Activated gamma-delta T cell treated with Interleukin-2 at 50 U/mL for 16 hours (primary cell): ENCODE data around the gene HRH1.
"Not testable (repeated sequence)": the region's sequence is repeated elsewhere in the genome, so short reads cannot be mapped to it uniquely, and the experiment has no call there.

Experiments used
- DNase-seq: peaks from one replicate; pipeline ENCODE4 v3.0.0-alpha.2; 2020

The HRH1 gene

DNA sequence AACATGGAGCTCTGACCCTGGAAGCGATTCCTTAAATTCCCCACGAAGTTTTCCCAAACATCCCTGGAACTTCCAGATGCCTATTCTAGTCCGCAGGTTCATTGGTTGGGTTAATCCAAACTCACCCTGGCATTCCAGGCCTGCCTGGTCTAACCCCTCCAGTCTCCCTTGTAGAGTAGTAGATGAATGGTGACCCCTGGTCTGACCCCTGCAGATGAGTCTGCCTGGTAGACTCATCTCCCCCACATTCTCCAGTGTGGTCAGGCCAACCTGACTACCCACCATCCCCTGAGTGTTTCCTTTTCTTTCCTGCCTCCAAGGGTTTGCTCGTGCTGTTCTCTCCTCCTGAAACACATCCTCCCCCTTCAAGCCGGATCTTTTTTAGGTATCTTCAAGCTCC is 10.8 kb upstream of the HRH1 start:
- DNase-seq: no peak

DNA sequence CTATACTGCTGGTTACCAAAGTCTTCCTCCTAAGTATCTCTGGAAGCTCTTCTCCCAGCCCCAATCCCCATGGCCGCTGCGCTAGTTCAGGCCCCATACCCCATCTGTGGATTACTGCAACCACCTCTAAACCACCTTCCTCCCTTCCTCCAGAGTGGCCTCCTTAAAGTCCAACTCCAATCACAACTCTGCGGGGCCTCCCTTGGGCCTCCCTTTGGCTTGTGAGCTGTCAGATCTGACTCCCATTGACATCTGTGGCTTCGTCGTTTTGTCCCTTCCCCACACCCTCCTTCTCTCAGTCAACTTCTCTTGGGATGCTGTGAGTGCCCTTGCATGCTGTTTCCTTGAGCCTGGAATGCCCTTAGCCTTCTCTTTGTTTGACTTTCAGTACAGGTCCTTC is 9.3 kb upstream of the HRH1 start:
- DNase-seq: no peak

DNA sequence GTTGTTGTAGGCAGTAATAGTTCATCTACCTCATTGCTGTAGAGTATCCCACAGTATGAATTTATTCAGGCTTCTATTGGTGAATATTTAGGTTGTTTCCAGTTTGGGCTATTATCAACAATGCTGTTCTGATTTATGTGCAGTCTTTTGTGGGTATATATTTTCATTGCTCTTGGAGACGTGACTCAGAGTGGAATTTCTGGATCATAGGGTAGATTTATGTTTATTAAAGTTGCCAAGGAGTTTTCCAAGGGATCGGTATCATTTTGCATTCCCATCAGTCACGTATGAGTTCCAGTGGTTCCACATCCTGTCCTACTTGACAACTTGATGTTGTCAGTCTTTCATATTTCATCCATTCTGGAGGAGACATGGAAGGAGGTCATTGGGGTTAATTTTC is 8.4 kb upstream of the HRH1 start:
- DNase-seq: no peak

DNA sequence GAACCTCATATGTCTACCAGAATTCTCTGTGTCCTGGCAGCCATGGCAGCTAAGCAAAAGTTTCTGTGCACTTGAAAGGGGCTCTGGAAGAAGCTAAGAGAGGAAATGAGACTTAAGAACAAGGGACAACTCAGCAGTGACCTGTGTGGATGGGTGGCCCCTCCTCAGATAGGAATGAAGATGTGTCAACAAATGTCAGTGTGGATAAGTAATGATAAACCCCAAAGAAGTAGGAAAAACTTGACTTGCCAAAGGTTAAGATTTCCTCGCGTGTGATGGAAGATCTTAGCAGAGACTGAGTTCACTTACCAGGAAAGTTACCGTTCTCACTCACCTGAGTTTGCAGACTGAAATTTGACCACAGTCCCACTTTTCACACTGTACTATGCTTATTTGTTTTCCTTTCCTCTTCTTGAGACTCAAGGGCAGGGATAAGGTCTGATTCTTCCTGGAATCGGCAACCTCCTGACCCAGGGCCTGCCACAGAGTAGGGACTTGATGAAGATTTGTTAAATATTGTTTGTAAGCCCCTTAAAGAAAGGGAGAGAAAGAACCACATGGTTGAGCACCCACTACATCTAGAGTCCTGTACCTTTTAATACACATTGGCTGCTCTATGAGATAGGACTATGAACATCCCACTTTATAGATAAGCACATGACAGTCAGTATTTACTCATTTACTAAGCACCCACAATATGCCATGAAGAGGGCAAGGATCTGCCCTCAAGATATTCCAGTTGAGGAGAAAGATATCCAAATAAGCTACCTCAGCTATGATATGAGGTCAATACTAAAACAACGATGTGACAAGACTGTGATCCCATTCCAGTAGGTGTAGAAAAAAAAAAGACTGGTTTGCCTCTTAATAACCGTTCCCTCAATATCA is 7.3 kb upstream of the HRH1 start:
- DNase-seq: no peak

DNA sequence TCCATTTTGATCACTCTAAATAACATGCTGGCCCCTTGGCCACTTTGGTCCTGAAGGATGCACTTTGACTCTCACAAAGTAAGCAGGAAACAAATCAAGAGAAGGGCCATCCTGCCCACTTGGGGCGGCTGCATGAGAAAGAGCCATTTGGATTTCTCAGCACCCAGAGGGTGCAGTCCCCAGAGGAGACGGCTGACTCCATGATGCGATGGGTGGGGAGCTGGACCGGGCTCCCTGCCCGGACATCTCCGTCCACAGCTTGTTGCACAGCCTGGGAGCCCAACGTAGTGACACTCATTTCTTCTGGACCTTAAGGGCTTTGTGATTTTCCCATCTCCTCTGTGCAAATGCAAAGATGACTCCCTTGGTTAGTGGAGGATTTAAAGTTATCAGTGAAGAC is 4.0 kb upstream of the HRH1 start:
- DNase-seq: no peak

DNA sequence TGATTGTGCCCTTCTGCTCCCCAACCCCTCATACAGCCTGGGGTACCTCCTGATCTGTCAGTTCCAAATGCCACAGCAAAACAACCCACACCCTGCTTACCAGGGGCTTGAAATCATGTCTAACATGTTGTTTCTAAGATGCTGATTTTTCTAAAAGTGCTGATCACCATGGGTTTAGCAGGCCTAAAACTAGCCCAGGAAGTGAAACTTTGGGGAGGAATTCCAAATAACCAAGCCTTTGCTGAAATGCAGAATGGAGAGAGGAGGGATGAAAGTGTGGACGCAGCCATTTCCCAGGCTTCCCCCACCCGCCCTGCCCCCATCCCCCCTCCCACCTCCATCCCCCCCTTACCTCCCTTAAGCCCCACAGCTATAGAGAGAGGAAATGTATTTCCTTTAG is 2.0 kb upstream of the HRH1 start:
- no peak for DNase-seq

DNA sequence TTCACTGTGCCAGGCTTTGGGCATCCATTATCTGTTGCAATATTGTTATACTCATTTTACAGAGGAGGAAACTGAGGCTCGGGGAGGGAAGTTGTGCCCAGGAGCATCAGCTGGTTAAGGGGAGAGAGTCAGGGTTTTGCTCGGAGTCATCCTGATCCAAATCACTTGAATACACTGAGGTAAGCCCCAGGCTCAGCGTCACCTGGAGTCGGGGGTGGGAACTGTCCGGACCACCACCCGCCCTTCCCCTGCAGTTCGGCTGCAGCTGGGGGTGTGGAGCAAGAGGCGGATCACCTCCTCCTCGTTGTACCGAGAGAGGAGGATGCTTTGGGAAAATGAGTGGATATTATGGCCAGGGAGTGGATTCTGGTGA is 646 bp downstream of the HRH1 start:
- DNase-seq: no peak

DNA sequence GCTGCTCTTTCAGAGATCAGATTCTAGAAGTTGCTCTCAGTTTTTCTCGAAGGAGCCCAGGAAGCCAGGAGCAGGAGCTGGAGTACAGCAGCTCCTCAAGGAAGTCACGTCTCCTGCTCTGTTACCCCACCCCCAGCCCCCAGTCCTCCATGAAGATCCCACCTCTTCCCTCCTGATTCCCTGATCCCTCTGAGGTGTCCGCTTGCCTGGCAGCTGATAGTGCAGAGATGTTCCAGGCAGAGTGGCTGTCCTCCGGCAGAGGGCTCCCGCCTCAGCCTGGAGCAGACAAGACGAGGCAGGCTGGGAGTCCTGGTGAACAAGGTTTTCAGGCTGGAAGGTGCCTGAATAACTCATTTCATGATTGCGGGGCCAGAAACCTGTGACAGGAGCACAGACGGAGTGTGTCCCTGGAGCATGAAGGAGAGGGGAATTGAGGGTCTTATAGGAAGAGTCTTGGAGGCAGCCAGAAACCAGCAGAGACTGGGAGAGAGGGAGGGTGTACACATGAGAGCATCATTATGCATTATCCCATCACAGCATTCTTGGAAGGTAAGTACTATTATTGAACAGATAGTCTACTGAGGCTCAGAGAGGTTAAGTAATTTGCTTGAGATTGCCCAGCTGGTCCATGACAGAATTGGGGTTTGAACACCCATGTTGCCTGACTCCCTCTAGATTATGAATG is 1.2 kb downstream of the HRH1 start:
- DNase-seq: no peak

DNA sequence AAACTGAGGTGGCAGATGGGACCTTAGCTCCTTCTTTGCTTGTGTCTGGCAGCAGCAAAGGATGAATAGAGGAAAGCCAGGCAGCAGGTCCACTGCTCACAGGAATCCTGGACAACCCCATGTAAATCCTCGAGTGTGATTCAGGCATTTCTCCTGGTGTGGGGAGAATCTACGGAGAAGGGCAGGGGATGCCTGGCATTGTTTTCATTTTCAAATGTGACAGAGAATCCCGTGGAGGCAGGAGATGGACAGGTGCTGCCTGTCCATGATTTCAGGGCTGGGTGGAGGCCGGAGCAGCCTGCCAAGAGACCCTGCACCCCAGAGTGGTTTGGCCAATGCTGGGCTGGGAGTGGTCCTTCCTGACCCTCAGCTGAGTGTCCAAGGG is 1.7 kb downstream of the HRH1 start:
- DNase-seq: no peak

DNA sequence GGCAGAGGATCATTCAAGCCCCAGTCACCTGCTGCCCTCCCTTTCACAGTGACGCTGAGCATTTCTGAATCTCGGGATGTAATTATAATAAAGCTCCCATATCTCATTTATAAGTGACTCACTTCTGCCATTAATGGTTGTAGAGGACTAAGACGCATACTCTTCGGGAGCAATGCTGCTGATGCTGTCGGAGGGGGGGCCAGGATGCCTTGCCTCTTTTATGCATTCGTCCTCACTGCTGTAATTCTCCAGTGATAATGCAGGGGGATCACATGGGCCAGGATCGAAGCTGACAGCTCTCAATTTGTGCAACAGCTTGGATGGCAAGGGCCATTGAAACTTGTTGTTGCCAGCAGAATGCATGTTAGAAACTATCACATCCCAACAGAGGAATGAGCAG is 3.1 kb downstream of the HRH1 start:
- DNase-seq: no peak

DNA sequence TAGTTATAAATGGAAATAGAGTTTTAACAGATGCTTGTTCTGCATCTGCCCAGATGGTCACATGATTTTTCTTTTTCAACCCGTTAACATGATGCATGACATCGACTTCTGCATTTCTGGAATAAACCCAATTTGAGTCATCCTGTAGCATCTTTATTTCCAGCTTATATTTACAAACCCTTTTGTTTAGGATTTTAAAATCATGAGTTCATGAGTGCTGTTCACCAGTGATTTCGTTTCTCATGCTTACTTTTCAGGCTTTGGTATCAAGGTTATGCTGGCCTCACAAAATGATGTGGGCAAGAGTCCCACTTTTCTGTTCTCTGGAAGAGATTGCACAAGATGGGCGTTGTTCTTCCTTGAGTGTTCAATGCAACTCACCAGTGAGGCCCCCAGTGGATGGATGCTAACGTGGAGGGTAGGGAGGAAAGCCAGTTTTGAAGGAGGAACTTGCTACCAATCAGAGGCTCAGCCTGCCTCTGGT is 5.2 kb downstream of the HRH1 start:
- no peak for DNase-seq

DNA sequence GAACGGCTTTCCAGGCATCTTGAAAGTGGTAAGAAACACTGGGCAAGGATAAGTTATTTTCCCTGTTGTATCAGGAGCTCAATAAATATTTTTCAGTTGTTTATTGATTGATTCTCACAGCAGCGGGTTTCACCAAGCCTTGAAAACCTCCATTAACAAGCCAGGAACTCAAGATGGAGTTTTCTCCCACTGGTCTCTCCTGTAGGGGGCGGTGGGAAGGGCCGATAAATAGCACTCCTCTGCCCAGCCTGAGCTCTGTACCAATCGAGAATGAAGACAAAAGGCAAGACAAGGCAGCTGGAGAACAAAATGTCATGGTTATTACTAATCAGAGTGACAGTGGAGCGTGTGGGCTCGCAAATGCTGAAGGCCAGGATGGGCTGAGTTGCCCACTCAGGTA is 7.4 kb downstream of the HRH1 start:
- no peak for DNase-seq

DNA sequence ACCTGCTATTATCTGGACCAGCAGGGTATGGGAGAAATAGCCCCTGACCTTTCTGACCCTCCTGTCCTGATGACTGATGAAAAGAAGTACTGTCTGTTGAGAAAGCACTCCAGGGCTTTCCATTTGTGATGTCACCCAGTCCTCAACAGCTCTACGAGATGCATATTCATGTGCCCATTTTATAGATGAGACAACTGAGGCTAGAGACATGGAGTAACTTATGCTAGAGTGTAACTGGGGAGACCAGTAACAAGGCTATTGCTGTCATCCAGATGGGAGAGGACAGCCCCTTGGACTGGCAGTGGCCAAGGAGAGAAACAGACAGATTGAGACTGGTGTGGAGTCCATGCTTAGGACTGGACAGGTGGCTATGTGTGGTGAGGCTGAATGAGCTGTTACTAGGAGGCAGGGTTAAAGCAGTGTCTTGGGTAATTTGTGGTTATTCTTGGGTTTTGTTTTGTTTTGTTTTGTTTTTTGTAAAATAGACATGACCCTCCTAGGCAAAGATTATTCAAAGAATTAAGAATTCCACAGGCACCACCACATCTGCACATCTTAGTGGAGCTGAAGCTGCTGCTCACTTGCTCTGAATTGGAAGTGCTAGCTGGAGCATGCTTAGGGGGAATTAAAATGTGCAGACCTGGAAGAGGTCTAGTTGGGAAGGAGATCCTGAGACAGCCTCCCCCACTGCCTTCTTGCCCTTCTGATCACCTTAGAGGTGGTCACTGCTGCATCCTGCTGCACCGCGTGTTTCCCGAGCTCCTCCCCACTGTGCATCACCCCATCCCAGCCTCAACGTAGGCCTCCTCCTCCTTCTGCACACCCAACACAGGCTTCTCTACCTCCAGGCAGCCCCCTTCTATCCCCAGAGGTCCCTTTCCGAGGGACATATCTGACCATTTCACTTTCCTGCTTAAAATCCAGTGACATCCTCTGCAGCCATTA is 8.4 kb downstream of the HRH1 start:
- DNase-seq: no peak

DNA sequence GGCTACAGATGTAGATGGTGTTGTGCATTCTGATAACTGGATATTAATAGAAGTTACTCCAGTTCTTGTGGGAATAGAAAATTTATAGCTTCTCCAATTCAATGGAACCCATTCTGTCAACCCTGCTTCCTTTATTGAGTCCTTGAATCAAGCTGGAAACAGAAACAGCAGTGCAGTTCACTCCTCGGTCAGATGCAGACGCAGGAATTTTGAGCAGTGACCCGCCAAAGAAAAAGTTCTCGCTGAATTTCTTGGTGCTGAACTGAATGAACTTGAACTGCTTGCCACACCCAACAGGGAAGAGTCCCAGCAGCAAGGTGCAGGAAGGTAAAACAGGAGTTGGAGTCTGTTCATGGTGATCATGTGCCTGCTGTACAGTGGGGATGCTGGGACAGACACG is 10.3 kb downstream of the HRH1 start:
- DNase-seq: no peak

DNA sequence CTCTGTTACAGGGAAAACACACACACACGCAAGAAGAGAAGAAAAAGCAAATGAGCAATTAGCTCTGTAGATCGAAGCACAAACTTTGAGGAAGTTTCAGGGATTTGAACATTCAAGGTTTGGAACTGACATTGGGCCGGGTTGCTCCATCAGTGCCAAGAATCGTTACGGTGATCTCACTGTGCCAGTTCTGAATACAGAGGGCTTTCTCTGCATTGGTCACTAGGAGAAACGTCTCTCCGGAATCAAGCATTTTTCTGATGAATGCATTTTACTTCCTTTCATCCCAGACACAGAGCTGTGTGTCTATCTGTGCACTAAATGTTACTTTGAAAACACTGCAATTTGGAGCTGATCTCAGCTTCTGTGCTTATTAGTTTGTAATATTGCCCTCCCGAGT is 11.2 kb downstream of the HRH1 start:
- DNase-seq: no peak

DNA sequence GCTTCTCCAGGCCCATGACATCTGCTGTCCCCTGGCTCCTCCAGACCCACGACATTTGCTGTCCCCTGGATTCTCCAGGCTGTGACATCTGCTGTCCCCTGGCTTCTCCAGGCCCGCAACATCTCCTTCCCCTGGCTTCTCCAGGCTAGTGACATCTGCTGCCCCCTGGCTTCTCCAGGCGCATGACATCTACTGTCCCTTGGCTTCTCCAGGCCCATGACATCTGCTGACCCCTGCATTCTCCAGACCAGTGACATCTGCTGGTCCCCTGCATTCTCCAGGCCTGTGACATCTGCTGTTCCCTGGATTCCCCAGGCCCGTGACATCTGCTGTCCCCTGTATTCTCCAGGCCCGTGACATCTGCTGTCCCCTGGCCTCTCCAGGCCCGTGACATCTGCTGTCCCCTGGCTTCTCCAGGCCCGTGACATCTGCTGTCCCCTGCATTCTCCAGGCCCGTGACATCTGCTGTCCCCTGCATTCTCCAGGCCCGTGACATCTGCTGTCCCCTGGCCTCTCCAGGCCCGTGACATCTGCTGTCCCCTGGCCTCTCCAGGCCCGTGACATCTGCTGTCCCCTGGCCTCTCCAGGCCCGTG is 12.6 kb downstream of the HRH1 start:
- not testable (repeated sequence) for DNase-seq

DNA sequence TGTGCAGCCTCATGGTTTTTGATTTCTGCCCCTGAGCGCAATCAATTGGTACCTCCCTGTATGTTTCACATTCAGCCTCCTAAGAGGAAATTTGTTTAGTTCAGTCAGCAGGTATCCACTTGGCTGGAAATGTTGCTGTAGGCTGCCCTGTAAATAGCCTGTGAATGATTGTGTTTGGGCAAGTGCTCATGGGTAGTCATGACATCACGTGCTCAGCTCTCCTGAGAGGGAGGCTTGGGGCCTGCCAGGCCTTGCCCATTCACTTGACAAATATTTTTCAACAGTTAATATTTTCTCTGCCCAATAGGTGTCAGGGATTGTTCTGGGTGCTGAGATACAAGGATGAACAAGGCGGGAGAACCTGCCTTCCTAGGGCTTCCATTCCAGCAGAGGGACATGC is 13.3 kb downstream of the HRH1 start:
- DNase-seq: no peak

DNA sequence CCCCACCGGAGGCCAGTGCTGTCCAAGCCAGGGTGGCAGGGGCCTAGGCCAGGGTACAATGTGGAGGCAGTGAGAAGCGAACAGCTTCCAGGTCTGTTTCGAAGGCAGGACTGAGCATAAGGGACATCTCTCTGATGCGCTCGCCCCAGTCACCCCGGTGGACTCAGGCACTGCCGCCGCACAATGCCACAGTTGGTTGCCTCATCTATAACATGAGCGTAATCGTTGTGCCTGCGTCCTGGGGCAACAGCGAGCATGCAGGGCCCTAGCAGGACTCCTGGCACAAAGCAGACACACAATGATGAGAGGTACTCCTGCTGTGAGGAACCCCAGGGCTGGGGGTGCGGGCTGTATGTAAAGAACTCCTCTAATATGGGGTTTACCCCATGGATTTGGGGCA is 14.1 kb downstream of the HRH1 start:
- DNase-seq: no peak

DNA sequence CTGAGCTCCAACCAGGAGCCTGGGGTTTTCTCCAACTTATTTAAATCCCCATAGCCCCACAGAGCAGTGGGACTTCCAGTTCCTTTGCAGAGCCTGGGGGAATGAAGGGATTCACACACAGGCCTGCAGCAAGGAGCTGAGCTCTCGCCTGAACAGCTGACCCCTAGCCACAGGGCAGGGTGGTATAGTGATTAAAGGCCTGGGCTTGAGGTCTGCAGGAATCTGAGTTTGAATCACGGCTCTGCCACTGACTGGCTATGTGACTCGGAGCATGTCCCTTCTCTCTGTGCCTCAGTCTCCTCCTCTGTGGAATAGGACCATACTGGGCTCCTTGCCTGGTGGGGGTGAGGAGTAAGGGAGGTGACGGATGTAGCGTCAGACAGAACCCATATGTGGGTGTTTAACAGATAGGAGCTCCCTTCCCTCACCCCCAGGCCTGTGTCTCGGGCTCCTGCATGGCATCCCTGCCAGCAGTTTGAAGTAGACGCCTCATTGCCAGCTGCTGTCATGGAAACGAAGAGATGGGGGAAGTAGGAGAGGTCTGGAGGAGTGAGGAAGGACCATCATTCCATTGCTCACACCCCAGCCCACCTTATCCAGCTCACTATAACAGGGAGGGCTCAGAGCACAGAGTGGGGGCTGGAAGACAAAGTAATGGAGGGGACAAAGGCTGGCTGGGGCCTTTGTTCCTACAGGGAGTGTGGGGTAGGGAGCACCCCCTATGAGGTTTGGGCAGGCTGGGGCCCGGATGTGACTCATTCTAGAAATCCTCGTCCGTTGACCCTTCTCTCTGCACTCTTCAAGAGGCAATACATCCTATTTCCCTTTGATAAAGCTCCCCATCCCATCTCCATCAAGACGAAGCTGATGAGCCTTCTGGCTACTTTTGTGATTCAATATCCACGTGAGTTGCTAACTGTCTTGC is 14.8 kb downstream of the HRH1 start:
- DNase-seq: no peak

DNA sequence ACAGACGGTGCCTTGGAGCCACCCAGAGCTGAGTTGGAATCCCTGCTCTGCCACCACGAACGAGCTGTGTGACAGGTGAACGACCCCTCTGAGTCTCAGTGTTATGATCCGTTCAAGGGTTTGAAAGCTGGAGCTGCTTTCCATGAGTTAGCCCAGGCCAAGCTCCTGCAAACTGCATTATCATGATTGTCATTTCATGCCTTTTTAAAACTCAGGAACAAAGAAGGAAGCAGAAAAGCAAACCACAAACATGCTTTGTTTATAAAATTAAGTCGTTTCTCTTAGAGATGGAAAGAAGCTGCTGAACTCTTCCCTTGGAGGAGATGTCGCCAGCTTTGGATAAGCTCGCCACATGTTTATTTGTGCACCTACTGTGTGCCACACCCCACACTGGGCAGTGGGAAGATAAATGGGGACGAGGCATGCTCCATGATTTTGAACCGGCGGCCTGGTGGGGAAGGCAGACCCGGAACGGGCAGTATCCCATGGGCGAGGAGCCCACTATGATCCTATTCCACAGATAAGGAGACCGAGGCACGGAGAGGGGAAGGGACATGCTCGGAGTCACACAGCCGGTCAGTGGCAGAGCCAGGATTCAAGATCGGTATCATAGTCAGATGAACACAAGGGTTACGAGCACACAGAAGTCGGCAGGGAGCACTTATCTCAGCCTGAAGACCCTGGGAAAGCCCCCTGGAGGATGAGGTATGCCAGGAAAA is 15.9 kb downstream of the HRH1 start:
- DNase-seq: no peak

DNA sequence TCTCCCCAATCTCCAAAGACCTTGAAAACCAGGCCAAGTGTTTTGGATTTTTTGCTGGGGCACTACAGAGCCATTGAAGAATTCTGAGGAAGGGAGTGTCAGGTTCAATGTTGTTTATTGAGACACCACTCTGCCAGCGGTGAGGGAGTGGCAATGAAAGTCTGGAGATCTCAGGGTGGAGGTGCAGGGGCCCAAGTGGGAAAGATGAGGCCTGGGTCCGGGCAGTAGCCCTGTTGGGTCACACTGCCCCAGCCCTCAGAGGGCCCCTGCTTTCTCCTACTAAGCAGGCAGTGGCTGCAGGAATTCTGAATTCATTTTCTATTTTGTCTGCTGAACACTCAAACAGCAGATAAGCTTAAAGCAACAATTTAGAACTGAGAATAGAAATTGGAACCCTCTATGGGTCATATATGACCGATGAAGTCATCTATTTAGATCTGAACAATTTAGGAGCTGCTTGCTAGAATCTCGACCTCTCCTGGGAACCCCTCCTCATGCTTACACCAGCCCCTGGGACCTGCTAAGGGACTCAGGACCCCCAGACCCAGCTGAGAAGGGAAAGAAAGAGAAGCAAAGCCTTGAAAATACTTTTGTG is 17.9 kb downstream of the HRH1 start:
- no peak for DNase-seq
